ENCODE measurements around the gene NDRG3.
A peak's percentile ranks its signal among the peaks of the same experiment; 100 is the strongest.

NDRG3 gene

GRCh38 chr20:36758276-36758675 lies 12.4 kb upstream of the NDRG3 start:
- H3K79me2 ChIP-seq (ENCODE audit: low read length): no peaks in the 10 kb centered on the region
- H3K27ac ChIP-seq (ENCODE audit: low read length): peak overlapping the region; percentile 63; the same call in 1 of the 2 replicates
- H3K27me3 ChIP-seq (replicated peaks; ENCODE audit: insufficient read depth, low read length): no peaks in the 10 kb centered on the region
- H2AFZ ChIP-seq (ENCODE audit: low read length): peak overlapping the region; percentile 69; the same call in 1 of the 2 replicates
- no peak overlapping the region for H3K4me3 ChIP-seq (ENCODE audit: low read length)
- H4K20me1 ChIP-seq (ENCODE audit: insufficient read depth, low read length): no peaks in the 10 kb centered on the region
- no peak overlapping the region for H3K9ac ChIP-seq (ENCODE audit: low read length)
- TF ChIP-seq EZH2 (optimal IDR thresholded peaks at IDR 0.05; ENCODE audit: low read depth, low read length): no peak
- TF ChIP-seq CTCF (IDR thresholded peaks at IDR 0.05; ENCODE audit: low read length): no peak
- TF ChIP-seq EZH2phosphoT487 (IDR thresholded peaks at IDR 0.05; ENCODE audit: low read length): no peak
- peak overlapping the region; percentile 59 for H3K4me2 ChIP-seq (ENCODE audit: low read depth, low read length)
- H3K36me3 ChIP-seq (replicated peaks; ENCODE audit: insufficient read depth, low read length): no peaks in the 10 kb centered on the region
- H3K9me2 ChIP-seq (replicated peaks; ENCODE audit: insufficient read depth, low read length): no peaks in the 10 kb centered on the region
- no peak for DNase-seq
- peaks cover 12% of the 10 kb centered on the region for H3K4me1 ChIP-seq (ENCODE audit: low read length)
- no peaks in the 10 kb centered on the region for H3K9me3 ChIP-seq (replicated peaks; ENCODE audit: insufficient read depth, low read length)
- H3F3A ChIP-seq (ENCODE audit: insufficient read depth, low read length): no peaks in the 10 kb centered on the region

DNA sequence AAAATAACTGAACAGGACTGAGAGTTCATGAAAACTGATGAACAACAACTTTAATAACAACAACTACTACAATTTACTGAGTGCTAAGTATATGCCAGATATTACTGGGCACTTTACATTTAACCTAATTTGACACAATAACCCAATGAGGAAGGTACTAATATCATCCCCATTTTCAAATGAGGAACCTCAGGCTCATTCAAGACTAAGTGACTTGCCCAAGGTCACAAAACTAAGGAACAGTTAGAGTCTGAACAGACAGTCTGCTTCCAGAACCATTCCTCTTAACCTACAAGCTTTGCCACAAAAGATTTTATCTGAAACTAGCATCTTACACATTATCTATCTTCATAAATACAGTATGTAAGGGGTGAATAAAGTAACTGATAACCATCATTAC lies 10.6 kb upstream of the NDRG3 start:
- H3K9ac ChIP-seq (ENCODE audit: low read length): no peak overlapping the region
- peaks cover 7% of the 10 kb centered on the region; the same call in 1 of the 2 replicates for H3K36me3 ChIP-seq (replicated peaks; ENCODE audit: insufficient read depth, low read length)
- no peak for DNase-seq
- no peaks in the 10 kb centered on the region for H3K9me2 ChIP-seq (replicated peaks; ENCODE audit: insufficient read depth, low read length)
- TF ChIP-seq EZH2phosphoT487 (IDR thresholded peaks at IDR 0.05; ENCODE audit: low read length) (no peak), EZH2 (optimal IDR thresholded peaks at IDR 0.05; ENCODE audit: low read depth, low read length) (no peak), CTCF (IDR thresholded peaks at IDR 0.05; ENCODE audit: low read length) (no peak)
- H4K20me1 ChIP-seq (ENCODE audit: insufficient read depth, low read length): no peaks in the 10 kb centered on the region
- no peak overlapping the region for H3K4me2 ChIP-seq (ENCODE audit: low read depth, low read length)
- H2AFZ ChIP-seq (ENCODE audit: low read length): no peak overlapping the region
- H3K9me3 ChIP-seq (replicated peaks; ENCODE audit: insufficient read depth, low read length): no peaks in the 10 kb centered on the region
- no peak overlapping the region for H3K4me3 ChIP-seq (ENCODE audit: low read length)
- no peaks in the 10 kb centered on the region for H3K27me3 ChIP-seq (replicated peaks; ENCODE audit: insufficient read depth, low read length)
- H3K79me2 ChIP-seq (ENCODE audit: low read length): no peaks in the 10 kb centered on the region
- no peaks in the 10 kb centered on the region for H3F3A ChIP-seq (ENCODE audit: insufficient read depth, low read length)
- H3K27ac ChIP-seq (ENCODE audit: low read length): no peak overlapping the region
- H3K4me1 ChIP-seq (ENCODE audit: low read length): peaks cover 12% of the 10 kb centered on the region

DNA sequence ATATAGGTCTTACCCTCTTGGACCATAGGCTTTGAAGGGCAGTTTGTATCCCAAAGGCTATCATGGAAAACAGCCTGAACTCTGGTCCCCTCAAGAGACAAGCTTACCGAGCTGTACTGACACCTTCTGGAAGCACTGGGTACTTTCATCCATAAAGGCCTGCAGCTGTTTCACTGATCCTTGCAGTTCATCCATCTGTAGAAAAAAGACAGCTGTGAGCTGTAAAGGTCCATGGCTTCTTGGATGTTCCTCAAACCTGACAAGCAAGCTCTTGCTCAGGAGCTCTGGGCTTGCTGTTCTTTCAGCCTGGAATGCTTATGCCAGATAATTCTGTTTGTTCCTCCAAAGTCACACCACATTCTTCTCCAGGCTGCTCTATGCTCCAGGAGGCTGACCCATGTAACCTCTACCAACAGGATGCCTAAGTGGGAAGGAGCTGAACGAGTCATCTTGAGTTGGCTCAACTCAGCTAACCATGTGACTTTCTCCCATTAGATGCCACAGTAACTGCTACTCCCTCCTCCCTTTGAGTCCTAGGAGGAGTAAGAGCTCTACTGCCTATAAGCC lies 8.8 kb upstream of the NDRG3 start:
- peak; percentile 59 for DNase-seq
- H3K4me2 ChIP-seq (ENCODE audit: low read depth, low read length): no peak overlapping the region
- TF ChIP-seq EZH2 (optimal IDR thresholded peaks at IDR 0.05; ENCODE audit: low read depth, low read length) (no peak), EZH2phosphoT487 (IDR thresholded peaks at IDR 0.05; ENCODE audit: low read length) (no peak), CTCF (IDR thresholded peaks at IDR 0.05; ENCODE audit: low read length) (peak; percentile 63)

More for the DNA sequence above, 8.8 kb upstream of the NDRG3 start:
- no peaks in the 10 kb centered on the region for H3K27me3 ChIP-seq (replicated peaks; ENCODE audit: insufficient read depth, low read length)
- no peak overlapping the region for H2AFZ ChIP-seq (ENCODE audit: low read length)
- no peak overlapping the region for H3K9ac ChIP-seq (ENCODE audit: low read length)
- peaks cover 12% of the 10 kb centered on the region for H3K4me1 ChIP-seq (ENCODE audit: low read length)
- peaks cover 7% of the 10 kb centered on the region; the same call in 1 of the 2 replicates for H3K36me3 ChIP-seq (replicated peaks; ENCODE audit: insufficient read depth, low read length)
- H3K9me3 ChIP-seq (replicated peaks; ENCODE audit: insufficient read depth, low read length): no peaks in the 10 kb centered on the region
- H3K9me2 ChIP-seq (replicated peaks; ENCODE audit: insufficient read depth, low read length): no peaks in the 10 kb centered on the region
- H3K79me2 ChIP-seq (ENCODE audit: low read length): no peaks in the 10 kb centered on the region
- no peaks in the 10 kb centered on the region for H4K20me1 ChIP-seq (ENCODE audit: insufficient read depth, low read length)
- H3K4me3 ChIP-seq (ENCODE audit: low read length): no peak overlapping the region
- no peak overlapping the region for H3K27ac ChIP-seq (ENCODE audit: low read length)
- H3F3A ChIP-seq (ENCODE audit: insufficient read depth, low read length): no peaks in the 10 kb centered on the region
